GM23338 (cell line): Measurements from ENCODE around the gene ANKRD44. TPM values are rescaled to one million over a fixed set of nuclear protein-coding genes. Genes with fewer than 3 reads are reported as not detected.

Experiments used
- CREB1 ChIP-seq: fragments of 250-450 bp; sonication (Bioruptor Pico); IDR thresholded peaks from 2 replicates; pipeline ENCODE4 v1.5.0; 2020; ENCODE audit warnings: low read depth, mild to moderate bottlenecking, moderate library complexity
- CTCF ChIP-seq, 2 experiments: fragments of 200-600 bp in 1 of 2; sonication (generic) in 1 of 2; conservative IDR thresholded peaks; 2 replicates each; pipeline versions ENCODE4 v1.5.1 to v1.6.1; 2016 to 2017; ENCODE audit warnings: antibody characterized with exemption in 2 of 2, low read depth in 2 of 2, mild to moderate bottlenecking in 2 of 2, moderate library complexity in 1 of 2
- EZH2phosphoT487 ChIP-seq: fragments of 200-600 bp; sonication (generic); IDR thresholded peaks from one replicate; pipeline ENCODE4 v1.8.1; 2018; ENCODE audit warnings: antibody characterized with exemption; ENCODE audit not compliant: unreplicated experiment
- REST ChIP-seq: IDR thresholded peaks from one replicate; pipeline ENCODE4 v1.6.1; 2018; ENCODE audit warnings: antibody characterized with exemption; ENCODE audit not compliant: unreplicated experiment
- ZNF331 ChIP-seq: fragments of 250-450 bp; sonication (Bioruptor Pico); IDR thresholded peaks from 2 replicates; pipeline ENCODE4 v1.5.0; 2020; ENCODE audit warnings: low read depth, mild to moderate bottlenecking, moderate library complexity
- ZNF462 ChIP-seq: fragments of 250-450 bp; sonication (Bioruptor Pico); IDR thresholded peaks from 2 replicates; pipeline ENCODE4 v1.5.0; 2020; ENCODE audit warnings: mild to moderate bottlenecking, moderate library complexity
- polyA plus RNA-seq: library from polyadenylated mRNA; unstranded; fragments of >200 nt; fragmentation: Nextera tagmentation; extraction: Ambion mirVana; gene quantifications from 2 replicates; pipeline ENCODE4 v1.2.1, GENCODE V29; 2016
- total RNA-seq: library from RNA; depleted of rRNA; stranded (reverse); fragments of >200 nt; shearing (Covaris generic); gene quantifications from 2 replicates; pipeline ENCODE4 v1.2.3, GENCODE V29; 2014

The ANKRD44 gene
- total and polyA plus RNA-seq, 2 experiments from 2014 or later, result 0.44 to 0.56 TPM

- TF ChIP-seq ZNF462 (CRISPR knock-in tag) (no peak), ZNF331 (CRISPR knock-in tag) (no peak), EZH2phosphoT487 (no peak), CREB1 (CRISPR knock-in tag) (no peak), REST (no peak), CTCF (conservative IDR thresholded peaks at IDR 0.05; ENCODE audit: low read depth in 2 of 2) (no peak)
Measured at GRCh38 chr2:197136452-197136851, 174.1 kb downstream of the ANKRD44 start (continued).
